HG02588 (cell line): Measurements from ENCODE around the gene ZFP90.

Experiments used
- ATAC-seq: cut with Tn5 transposase; IDR thresholded peaks from one replicate; pipeline ENCODE4 v1.9.1; 2021; ENCODE audit warnings: mild to moderate bottlenecking, moderate library complexity; ENCODE audit not compliant: unreplicated experiment

ZFP90 gene

DNA sequence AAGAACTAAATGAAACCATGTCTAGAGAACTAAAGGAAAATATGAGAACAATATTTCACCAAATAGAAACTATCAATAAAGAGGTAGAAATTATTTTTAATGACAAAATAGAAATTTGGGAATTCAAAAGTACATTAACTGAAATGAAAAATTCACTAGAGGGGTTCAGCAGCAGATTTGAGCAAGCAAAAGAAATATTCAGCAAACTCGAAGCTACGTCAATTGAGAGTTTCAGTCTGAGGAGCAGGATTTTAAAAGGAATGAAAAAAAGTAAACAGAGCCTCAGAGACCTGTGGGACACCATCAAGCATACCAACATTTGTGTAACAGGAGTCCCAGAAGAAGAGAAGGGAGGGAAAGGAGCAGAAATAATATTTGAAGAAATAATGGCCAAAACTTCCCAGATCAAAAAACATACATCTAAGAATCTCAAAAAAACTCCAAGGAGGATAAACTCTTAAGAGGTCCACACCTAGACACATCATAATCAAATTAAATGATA, 38.3 kb downstream of the ZFP90 start:
- no peak for ATAC-seq

DNA sequence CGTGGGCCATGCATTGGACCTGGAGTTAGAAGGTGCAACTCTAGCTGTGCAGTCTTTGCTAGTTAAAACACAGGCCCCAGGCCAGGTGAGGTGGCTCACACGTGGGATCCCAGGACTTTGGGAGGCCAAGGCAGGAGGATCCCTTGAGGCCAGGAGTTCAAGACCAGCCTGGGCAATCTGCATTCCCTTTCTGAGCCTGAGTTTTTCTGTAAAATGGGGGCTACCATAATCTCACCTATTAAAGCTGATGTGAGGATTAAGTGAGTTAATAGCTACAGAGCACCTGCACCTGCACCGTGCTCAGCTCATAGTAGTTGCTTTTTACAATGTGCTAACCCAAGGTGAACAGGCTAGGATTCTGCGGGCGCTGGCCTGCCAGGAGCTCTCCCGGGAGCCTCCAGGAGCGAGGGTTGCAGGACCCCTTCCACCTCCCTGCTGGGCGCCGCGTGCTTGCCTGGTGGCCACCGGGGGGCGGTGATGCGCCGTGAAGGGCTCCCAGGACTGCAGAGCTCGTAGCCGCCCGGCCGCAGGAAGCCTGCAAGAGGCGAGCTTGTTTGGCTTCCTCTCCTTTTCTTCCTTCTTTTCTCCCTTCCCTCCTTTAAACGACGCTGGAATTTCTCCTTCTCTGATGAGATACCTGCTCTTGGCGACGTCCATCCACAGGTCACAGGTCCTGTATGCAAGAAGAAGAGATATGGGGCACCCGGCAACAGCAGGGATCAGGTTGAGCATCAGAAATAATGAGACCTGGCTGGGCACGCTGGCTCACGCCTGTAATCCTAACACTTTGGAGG, 51.3 kb downstream of the ZFP90 start:
- ATAC-seq, result no peak

DNA sequence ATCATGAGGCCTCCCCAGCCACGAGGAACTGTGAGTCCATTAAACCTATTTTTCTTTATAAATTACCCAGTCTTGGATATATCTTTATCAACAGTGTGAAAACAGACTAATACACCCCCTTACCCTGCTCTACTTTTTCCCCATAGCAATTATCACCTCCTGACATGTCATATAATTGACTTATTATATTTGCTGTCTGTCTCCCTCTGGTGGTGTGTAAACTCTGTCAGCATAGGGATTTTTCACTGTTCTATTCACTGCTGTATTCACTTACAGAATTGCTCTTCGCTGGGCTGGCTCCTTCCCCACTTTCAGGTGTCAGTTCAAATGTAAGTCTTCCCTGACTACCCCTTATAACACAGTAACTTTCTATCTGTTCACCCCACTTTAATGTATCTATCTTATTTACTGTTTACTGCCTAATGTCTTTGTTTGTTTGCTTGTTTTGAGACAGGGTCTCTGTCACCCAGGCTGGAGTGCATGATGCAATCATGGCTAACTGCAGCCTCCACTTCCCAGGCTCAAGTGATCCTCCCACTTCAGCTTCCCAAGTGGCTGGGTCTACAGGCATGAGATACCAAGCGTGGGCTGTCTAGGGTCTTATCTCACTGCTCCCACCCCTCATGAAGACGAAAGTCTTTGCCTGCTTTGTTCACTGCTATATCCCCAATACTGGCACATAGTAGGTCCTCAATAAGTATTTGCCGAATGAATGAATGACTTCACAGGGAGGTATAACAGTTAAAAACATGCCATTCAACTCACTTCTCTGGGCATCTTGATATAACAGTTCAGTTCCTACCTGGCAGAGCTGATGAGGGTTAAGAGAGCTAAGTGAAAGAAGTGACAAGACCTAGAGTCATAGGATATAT, 53.6 kb downstream of the ZFP90 start:
- ATAC-seq, result no peak

DNA sequence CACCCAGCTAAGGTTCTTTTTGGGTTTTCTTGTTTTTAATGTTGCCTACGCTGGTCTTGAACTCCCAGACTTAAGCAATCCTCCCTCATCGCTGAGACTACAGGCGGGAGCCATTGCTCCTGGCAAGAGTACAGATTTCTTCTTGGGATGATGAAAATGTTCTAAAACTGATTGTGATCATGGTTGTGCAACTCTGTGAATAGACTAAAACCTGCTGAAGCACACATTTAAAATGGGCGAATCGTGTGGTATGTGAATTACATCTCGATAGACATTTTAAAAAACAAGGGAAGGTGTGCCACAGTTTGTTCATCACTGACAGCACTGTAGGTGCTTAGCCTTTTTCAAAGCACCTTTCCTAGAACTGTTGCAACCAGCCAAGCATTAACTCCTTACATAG, 57.2 kb downstream of the ZFP90 start:
- ATAC-seq, result no peak

DNA sequence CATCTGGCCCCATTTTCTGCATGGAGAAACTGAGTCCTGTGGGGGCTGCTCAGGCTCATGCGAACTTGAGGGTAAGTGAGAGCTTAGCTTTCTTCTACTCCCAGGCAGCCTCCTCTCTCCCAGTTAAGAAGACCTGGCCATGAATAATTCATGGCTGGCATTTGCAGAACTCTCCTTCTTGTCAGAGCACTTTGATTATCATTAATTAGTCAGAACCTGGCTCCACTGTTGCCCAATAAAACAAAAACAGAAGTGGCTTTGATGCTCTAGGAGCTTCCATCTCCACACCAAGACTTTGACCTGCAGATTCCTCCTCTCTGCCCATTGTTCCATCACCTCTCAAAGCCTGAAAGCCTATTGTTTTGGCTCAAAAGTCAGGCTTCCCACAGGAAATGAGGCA, 60.5 kb downstream of the ZFP90 start:
- no peak for ATAC-seq

DNA sequence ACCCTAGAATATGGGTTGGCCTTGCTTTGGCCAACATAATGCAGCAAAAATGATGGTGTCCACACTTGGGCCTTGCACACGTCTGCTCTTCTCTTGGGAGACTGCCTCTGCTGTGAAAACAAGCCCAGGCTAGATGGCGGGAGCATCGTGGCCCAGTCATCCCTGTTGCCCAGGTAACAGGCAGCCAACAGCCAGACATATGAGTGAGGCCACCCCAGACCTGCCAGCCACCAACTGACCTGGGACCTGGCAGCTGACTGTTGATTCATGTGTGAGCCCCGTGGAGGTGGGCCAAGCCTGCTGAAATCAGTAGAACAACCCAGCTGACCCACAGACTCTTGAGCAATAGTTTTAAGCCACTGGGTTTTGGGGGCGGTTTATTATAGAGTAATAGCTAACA, 66.7 kb downstream of the ZFP90 start:
- ATAC-seq, result no peak

DNA sequence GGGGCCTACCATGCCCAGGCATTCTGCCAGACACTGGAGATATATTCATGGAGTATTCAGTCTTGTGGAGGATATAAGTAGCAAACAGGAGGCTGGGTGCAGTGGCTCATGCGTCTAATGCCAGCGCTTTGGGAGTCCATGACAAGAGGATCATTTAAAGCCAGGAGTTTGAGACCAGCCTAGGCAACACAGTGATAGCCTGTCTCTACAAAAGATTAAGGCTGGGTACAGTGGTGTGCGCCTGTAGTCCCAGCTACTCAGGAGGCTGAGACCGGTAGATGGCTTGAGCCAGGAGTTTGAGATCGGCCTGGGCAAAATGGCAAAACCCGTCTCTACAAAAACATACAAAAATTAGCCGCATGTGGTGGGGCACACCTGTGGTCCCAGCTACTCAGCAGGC, 68.4 kb downstream of the ZFP90 start:
- no peak for ATAC-seq

DNA sequence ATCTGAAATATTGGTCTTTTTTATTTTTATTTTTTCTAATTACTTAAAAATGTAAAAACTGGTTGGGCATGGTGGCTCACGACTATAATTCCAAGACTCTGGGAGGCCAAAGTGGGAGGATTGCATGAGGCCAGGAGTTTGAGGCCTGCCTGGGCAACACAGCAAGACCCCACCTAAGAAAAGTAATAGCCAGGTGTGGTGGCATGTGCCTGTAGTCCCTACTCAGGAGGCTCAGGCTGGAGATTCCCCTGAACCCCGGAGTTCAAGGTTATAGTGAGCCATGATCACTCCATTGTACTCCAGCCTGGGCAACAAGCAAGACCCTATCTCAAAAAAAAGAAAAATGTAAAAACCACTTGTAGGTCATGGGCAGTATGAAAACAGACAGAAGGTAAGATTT, 69.2 kb downstream of the ZFP90 start:
- no peak for ATAC-seq

DNA sequence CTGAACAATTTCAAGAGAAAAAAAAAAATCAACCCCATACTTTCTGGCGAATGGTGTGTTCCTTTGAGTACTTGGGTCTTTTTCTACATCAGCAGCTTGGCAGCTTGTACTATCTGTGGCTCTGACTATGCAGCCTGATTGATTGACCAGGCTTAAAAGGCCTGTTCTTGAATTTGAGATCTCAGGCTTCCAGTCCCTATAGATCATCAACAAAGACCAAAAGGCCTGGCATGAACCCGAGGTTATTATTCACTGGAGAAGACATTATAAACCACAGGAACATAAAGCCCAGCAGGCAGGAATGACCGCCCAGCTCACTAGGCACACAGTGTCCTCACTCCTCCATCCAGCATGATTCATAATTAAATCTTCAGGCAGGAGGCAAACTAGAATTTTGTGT, 73.9 kb downstream of the ZFP90 start:
- no peak for ATAC-seq

DNA sequence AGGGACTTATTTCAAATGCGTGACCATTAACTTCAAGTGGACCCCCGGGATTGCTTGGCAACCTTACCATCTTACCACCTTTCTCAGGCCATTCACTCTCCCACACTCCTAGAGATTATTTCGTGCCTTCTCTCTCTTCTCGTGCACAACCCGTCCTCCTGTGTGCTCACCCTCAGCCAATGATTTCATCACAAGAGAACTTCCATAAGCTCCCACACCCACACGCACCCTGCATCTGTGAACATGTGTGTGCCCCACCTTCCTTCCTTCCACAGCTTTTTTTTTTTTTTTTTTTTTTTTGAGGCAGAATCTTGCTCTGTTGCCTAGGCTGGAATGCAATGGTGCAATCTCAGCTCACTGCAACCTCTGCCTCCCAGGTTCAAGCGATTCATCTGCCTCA, 78.6 kb downstream of the ZFP90 start:
- ATAC-seq, result no peak
